Activated CD8-positive, alpha-beta memory T cell treated with anti-CD3 and anti-CD28 coated beads, Interleukin-2, amount 50 U/mL, for 24 hours (primary cell): ENCODE data around the gene IVD.
"Not testable (repeated sequence)": the region's sequence is repeated elsewhere in the genome, so short reads cannot be mapped to it uniquely, and the experiment has no call there.

ENCODE experiments used
- DNase-seq: peaks from one replicate; pipeline ENCODE4 v3.0.0-alpha.2; 2020; ENCODE audit errors: extremely low read depth

IVD gene

DNA sequence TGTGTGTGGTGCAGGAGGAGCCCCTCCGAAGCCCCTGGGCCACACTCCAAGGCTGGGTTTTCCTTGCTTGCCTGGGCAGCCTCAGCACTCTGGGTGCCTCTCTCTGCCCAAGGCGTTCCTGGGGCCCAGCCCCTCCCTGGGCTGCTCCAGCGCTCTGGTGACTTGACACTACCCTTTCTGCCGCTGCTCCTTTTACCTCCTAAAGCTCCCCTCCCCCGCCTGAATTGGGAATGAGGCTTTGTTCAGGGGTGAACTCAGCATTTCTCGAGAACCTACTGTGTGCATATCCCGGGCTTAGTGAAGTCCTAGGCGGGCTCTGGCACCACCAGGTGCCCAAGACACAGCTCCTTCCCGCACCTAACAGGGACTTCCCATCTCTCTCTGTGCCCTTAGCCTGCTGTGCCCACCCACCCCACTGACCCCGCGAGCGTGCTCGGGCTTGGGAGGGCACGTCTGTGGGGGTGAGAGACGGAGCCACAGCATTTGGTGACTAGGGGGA, 33.9 kb downstream of the IVD start:
- DNase-seq, result no peak

DNA sequence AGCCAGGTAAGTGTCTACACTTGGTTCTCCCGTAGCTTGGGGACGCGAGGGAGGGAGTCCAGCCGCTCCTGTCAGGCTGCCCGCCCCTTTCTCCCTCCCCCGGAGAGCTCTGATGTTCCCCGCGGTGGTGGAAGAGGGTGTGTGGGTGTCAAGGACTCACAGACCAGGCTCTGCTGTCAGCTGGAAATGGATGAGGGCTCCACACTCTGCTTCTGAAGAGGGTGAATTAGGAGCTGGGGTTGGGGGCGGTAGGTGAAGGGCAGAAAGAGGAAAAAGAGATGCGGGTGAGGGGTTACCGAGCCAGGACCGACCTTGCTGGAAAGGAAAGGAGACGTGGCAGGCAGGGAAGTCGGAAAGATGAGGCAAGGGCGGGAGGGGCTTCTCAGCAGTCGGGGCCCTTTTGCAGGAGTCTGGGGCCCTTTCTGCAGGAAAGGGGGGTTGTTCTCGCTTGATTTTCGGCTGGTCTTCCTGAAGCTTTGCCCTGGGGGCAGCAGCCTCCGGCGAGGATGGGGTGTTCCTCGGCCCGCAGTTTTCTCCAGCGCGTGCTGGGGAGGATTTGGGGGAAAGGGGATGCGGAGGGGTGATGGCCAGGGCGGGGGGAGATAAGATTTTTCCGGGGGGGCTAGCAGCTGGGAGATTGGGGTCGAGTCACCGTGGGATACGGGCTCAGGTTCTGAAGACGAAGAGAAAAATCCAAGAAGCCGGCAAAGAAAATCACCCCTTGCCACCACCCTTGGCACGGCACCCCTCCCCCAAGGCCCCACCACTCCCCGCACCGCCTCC, 34.6 kb downstream of the IVD start:
- no peak for DNase-seq

DNA sequence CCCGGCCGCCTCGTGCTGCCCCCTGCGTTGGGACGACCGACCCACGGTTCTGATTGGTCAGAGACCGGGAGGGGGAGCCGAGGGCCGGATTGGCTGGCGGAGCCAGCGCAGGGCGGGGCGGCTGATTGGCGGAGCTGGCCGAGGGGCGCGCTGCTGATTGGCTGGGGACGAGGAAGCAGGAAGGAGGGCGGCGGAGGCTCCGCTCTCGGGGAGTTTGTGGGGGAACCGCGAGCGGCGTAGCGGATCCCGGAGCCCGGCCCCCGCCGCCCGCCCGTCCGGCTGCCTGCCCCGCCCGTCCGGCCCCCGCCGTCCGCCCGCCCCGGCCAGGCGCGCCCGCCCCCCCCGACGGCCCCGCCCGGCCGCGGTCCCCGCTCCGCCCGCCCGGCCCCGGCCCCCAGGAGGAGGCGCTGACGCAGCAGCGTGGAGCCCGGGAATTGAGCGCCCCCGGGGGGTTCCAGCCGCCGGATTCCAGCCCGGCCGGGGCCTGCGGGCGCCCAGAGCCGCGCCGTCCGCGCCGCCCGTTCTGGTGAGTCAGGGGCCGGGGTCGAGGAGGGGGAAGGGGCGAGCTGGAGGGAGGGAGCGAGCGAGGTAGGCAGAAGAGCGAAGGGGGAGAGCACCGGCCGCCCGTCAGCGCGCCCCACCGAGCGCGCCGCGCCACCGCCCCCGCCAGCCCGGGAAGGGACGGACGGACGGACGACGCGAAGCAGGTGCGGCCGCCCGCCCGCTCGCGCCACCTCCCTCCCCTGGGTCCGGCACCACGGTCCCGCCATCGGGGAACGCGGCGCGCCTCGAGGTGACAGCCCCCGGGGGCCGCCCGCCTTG, 35.4 kb downstream of the IVD start, which contains the start of gene BAHD1:
Gene BAHD1 (plus strand): TSS at position 211 of the 822 bp plus-strand sequence. CDS start 17,512 bp downstream, outside the sequence.
- peak; percentile 93 for DNase-seq

DNA sequence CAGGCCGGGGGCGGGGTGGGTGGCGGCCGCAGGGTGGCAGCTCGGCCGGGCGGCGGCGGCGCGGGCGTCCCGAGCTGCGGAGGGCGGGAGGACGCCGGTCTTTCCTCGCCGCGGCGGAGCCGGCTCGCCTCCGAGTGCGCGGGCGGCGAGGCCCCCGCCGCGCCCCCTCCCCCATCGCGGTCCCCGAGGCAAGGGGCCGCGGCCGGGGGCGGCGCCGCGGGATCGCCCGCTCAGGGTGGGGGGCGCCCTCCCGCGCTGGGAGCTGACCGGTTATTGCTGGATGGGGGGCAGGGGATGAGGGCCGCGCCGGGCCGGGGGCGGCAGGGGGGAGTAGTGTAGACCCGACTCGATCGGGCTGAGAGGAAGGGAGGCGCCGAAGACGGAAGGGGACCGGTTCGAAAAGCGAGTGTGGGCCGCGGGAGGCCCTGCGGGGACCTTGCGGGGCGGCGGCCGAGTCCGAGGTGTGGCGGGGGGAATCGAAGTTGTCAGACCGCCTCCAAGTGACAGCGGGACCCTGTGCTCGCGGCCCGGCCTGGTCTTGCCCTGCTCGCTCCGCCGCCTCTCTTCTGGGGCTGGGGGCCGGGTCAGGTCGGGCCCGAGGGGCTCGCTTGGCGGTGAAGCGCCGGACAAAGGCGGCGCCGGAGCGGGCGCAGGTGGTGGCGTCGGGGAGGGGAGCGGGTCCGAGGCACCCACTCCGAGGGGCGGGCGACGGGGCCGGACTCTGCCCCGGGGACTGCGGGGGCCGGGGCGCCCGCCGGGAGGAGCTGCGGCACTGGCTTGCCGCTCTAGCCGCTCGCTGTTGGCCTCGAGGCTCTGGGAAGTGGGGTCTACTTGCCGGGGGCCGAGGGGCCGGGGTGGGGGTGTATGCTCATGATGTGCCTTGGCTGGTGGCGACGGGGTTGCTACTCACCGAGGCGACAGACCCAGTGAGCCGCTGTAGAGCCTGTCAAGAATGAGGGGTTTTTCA, 36.3 kb downstream of the IVD start:
- no peak for DNase-seq

DNA sequence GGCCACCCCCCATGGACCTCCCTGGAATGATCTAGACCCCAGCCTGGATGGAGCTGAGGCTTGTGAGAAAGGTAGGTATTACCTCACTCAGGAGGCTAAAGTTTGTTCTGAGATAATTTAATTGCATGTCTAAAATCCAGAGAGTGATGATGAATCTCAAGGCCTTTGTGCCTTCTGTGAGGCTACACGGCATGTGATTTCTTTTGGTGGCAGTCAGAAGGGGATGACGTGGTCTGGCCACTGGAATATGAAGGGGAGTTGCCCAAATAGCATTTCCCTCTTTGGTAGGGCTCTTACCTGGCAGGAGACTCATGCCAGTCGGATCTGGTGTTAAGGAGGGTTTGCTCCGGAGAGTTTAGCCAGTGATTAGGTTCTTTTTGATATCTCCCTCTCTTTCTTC, 37.7 kb downstream of the IVD start:
- no peak for DNase-seq

DNA sequence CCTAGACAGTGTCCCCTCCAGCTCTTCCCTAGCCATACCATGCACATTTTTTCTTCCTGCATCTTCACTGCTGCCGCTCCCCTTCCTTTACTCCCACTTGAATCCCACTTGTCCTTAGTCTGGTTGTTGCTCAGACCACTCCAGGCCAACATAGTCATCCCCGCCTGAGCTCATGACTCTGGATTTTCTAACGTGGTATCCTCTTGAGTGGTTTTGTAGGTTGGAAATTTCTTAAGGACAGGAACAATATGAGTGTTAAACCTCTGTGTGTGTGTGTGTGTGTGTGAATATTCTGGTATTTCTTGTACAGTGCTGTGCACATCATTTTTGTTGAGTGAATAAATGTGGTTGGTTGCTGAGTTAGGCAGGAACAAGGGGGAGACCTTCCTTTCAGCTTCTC, 38.3 kb downstream of the IVD start:
- no peak for DNase-seq

DNA sequence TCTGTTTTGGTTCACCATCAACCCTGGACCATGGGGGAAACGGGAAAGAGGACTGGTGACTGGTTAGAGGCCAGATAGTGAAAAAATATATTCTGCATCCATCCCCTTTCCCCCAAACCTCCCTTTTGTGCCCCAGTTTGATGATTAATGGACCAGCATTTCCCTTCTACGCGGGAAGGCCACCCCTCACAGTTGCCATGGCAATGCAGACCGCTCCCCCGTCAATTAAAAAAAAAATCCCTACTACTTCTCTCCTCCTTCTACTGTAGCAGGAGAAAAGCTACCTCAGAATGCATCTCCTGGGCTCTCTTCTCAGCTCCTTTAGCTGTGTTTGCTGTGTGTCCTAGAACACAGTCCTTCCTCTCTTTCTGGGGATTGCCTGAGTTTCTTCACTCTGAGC, 39.1 kb downstream of the IVD start:
- no peak for DNase-seq

DNA sequence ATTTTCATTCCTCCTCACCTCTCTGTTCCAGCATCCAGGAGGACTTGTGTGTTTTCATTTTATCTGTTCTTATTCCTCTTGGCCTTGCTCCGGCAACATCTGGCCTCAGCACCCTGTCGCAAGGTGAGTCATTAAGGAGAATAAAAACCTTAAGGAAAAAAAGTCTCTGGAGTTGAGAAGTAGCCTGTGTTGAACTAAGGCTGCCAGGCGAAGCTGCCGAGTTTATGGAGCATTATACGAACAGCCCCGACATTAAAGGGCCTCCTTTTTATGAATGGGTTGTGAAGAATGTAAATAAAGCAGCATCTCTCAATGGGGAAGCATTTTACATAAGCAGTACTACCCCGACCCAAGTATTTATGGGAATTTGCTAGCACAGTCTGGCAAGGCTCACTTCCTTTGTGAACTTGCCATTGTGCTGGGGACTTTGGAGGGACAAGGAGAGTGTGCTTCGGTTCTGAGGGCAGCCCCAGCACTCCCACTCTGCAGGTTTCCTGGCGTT, 39.9 kb downstream of the IVD start:
- DNase-seq, result no peak

DNA sequence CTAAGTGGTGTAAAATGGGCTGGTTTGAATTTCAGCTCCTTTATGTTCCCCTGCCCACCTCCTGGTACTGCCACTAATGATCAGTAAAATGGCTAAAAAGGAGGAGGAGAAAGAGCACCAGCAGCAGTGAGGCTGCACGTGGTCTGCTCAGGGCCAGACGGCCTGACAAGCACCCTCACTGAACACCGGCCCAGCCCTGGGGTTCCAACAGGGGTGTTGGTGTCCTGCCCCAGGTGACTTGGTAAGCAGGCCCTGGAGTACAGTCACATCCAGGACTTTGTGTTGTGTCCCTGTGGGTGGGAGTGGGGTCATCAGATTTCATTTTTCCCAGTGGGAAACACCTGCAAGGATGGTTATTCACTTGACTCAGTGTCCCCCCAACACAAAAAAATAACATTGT, 40.5 kb downstream of the IVD start:
- no peak for DNase-seq

DNA sequence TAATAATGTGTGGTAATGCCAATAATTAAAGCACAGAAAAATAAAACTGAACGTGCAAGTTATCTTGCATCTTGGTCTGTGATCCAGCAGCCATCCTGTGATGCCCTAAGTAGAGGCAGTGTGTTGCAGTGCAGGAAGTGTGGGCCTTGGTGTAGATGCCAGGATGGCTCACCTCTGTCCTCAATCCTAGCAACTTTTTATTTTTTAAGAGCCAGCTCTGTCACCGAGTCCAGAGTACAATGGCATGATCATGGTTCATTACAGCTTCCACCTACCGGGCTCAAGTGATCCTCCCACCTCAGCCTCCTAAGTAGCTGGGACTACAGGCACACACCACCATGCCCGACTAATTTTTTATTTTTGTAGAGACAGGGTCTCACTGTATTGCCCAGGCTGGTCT, 42.8 kb downstream of the IVD start:
- no peak for DNase-seq

DNA sequence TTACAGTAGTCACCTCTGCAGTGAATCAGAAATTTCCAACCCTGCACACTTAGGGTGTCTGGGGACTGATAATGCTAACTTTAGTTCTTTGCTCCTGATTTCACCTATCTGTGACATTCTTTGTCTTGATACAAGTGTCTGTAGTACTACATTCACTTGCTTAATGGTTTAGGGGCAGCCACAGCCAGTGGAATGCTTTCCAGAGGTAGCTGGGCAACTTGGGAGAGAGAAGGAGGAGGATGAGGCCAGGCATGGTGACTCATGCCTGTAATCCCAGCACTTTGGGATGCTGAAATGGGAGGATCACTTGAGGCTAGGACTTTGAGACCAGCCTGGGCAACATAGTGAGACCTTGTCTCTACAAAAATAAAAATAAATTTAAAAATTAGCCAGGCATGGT, 43.7 kb downstream of the IVD start:
- DNase-seq, result no peak

DNA sequence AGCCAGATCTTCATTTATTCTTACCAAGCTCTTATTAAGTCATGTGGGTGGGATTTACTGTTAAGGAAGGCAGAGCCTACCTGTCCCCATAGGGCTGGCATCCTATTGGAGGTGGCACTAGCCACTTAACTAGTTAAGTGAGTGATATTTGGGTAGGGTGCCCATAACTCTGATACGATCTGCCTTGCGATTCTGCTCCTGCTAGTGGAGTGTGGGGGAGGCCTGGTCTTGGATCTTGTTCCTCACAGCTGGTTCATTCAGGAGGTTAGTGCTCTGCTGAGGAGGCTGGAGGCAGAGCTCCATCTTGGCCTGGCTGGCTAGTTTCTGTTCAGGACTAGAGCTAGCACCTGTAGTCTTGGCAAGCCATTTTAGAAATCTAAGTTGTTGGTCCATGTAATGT, 44.5 kb downstream of the IVD start:
- no peak for DNase-seq

DNA sequence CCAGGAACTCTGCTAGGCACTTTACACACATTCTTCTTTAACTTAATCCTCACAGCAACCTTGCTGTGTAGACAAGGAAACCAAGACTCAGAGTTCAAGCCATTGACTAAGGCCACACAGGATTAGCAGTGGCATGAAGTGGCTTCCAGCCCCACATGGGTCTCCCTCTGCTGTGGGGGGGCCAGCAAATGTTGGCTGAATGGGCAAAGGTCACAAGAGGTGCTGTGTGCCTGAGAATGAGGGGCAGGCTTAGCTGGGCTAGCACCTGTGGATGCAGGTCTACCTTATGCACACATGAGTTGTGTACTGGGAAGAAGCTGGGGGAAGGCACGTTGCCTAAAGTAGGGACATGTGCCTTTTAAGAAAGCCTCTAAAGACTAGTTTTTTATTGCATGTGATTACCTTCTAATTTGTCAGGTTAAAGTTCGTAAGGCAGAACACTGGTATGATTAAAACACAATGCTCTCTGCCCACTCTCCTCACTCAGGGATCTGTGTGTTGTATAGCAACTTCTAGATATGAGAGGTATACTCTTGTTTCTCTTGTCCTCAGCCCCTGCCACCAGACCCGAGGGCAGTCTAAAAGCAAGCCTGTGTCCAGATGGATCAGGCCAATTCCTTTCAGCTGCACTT, 46.0 kb downstream of the IVD start:
- DNase-seq, result no peak

DNA sequence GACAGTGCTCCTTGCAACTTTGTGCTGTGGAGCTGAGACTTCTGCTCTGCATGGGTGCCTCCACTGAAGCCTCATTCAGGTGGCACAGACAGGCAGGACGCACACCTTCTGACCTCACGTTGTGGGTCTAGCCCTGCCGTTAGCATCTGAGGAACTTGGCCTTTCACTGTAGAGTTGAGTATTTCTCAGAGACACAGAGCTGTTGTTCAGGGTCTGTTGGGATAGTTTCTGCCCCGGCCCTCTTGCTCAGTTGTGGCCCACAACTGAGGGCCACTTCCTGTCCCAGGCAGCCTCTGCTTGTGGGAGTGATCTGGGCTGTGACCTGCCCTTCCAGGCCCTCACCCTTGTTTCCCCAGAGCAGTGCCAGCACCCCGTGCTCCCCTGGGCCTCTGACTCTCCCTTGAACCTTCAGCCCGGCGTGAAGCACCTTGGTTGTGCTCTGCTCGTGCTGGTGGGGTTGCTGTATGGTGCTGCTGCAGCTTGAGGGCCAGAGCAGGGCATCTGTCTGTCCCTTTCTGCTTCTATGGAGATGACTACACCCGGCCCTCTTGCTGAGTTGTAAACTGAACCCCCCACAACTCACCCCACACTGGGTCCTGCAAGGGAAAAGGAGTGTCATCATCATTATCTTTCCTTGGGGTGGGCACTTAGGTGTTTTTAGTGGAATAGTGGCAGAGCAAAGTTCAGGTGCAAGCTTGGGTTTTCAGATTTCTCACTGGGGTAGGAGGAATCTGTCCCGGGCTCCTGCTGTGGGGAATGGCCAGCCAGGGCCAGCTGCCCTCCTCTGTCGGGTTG, 46.9 kb downstream of the IVD start:
- DNase-seq, result no peak

DNA sequence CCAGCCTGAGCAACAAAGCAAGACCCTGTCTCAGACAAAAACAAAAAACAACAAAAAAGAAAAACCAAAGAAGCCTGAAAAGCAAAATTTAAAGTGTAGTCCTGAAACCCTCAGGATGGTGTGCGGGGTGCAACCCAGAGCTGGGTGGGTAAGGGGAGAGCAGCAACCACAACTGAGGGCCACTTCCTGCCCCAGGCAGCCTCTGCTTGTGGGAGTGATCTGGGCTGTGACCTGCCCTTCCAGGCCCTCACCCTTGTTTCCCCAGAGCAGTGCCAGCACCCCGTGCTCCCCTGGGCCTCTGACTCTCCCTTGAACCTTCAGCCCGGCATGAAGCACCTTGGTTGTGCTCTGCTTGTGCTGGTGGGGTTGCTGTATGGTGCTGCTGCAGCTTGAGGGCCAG, 48.3 kb downstream of the IVD start:
- not testable (repeated sequence) for DNase-seq

DNA sequence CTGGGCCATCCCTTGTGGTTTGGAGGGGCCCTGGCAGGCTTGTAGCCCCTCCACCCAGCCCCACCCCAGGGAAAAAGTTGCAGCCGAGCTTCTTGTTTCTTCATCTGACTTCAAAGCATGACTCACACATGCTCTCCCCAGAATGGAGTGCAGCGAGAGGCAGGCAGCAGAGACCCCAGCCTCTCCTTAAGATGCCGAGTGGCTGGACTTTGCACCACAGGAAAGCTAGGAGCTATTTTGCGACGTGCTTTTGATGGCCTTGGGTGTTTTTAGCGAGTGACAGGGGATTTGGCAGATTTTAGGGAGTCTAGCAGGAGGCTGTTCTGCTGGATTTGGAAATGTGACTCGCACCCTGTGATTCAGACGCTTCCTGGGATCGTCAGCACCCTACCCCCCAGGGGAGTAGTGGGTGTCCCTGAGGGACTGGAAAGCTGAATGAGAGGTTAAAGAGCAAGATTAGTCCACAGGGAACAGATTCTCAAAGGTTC, 49.4 kb downstream of the IVD start:
- DNase-seq, result no peak

DNA sequence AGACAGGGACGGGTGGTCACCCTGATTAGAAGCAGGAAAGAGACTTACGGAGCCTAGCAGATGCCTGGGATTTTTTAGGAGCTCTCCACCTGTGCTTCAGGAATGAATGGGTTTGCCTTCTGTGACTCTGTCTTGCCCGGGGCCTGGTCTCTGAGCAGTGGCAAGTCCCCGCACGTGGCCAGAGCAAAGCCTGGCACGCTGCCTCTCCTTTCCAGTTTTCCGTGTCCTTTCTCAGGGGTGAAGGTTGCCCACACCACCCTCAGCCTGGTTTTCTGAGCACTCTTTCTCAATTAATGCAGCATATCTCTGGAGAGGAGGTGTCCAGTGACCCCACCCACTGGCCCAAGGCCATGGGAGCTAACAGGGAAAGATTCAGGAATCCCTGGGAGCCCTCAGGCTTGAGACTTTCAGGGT, 50.7 kb downstream of the IVD start:
- no peak for DNase-seq

DNA sequence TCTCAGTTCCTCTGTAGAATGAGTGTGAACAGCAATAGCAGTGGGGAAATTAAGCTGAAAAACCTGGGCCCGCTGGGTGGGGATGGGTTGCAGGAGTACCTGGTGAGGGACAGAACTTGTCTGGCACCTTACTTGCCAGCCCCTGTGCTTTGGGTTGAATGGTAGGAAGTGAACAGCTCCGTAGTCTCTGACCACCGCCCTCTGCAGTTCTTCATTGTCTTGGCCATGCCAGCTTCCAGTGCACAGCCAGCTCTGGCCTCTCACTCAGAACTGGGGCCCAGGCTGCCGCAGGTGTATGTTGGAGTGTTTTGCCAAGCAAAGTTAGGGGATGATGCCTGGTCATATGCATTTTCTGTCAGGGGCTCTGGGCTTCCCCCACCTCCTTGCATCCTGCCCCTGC, 51.1 kb downstream of the IVD start:
- no peak for DNase-seq

DNA sequence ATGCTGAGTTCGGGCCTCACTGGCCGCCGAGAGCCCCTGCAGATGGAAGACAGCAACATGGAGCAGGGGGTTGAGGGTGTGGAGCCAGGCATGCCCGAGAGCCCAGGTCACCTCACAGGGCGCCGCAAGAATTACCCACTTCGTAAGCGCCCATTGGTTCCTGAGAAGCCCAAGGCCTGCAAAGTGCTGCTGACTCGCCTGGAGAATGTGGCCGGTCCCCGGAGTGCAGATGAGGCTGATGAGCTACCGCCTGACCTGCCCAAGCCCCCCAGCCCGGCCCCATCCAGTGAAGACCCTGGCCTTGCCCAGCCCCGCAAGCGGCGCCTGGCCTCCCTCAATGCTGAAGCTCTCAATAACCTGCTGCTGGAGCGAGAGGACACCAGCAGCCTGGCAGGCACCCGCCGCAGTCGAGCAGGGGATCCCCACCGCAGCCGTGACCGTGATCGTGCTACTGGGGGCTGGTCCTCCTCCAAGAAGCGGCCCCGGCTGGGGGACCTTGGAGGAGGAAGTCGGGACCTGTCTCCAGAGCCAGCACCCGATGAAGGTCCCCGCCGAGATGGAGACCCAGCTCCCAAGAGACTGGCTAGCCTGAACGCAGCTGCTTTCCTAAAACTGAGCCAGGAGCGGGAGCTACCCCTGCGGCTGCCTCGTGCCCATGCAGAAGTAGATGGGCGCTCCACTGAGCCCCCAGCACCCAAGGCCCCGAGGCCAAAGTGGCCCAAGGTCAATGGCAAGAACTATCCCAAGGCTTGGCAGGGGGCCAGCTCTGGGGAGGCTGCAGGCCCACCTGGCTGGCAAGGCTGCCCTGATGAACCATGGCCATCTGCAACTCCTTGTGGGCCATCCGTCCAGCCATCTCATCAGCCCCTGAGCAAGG, 53.1 kb downstream of the IVD start:
- DNase-seq, result no peak
